Measurements from ENCODE around the gene EPSTI1. TPM values are rescaled to one million over a fixed set of nuclear protein-coding genes. Genes with fewer than 3 reads are reported as not detected.
"Not testable (repeated sequence)": the region's sequence is repeated elsewhere in the genome, so short reads cannot be mapped to it uniquely, and the experiment has no call there.

Gene EPSTI1
- total RNA-seq, 3 donors from 2014 or later, result 5.0 to 6.6 (median 5.1) TPM

DNA sequence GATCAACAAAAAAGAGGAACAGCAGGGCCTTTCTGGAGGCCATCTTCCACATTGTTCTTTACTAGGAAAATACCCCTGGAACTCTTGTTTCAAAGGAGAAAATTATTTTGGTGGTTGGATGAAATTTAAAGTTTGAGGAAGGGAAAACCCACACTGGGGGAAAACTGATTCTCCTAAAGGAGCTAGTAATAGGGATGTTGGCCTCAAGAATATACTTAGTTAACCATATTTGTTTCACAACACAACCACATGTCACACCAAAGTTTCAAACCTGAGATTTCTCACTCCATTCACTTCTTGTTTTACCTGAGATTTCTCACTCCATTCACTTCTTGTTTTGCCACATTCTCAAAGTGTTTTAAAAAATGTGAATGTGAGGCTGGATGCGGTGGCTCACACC lies 2.8 kb upstream of the EPSTI1 start:
- no peaks in the 10 kb centered on the region for H3K4me1 ChIP-seq
- no peaks in the 10 kb centered on the region for H3K36me3 ChIP-seq
- intact Hi-C loops (cut with DNase I; ENCODE audit: low total_unique reads), result no loop called here
- TF ChIP-seq, protein P1, sequence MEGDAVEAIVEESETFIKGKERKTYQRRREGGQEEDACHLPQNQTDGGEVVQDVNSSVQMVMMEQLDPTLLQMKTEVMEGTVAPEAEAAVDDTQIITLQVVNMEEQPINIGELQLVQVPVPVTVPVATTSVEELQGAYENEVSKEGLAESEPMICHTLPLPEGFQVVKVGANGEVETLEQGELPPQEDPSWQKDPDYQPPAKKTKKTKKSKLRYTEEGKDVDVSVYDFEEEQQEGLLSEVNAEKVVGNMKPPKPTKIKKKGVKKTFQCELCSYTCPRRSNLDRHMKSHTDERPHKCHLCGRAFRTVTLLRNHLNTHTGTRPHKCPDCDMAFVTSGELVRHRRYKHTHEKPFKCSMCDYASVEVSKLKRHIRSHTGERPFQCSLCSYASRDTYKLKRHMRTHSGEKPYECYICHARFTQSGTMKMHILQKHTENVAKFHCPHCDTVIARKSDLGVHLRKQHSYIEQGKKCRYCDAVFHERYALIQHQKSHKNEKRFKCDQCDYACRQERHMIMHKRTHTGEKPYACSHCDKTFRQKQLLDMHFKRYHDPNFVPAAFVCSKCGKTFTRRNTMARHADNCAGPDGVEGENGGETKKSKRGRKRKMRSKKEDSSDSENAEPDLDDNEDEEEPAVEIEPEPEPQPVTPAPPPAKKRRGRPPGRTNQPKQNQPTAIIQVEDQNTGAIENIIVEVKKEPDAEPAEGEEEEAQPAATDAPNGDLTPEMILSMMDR (IDR thresholded peaks at IDR 0.05), result no peak
- no peak for TF ChIP-seq POLR2A (IDR thresholded peaks at IDR 0.05)
- TF ChIP-seq POLR2AphosphoS5 (IDR thresholded peaks at IDR 0.05), result no peak
- H3K9me3 ChIP-seq, result no peaks in the 10 kb centered on the region
- no peak overlapping the region for H3K4me3 ChIP-seq
- H3K27ac ChIP-seq, result no peak overlapping the region
- no peak for DNase-seq (ENCODE audit: low spot score in 2 of 2)
- no peaks in the 10 kb centered on the region for H3K27me3 ChIP-seq

DNA sequence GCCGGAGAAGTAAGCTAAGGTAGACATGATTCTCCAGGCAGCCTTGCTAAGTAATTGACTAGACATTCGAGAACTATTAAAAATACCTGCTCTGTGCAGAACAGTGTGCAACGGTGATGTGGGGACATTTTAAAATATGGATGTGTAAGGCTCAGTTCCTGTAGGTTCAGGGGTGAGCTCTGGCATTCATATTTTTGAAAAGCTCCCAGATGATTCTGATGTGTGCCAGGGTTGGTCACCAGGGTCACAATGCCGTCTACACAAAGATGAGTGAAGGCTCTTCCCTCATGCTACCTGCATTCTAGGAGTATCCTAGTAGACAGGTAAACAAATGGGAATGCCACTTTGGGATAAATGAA lies 702 bp upstream of the EPSTI1 start:
- intact Hi-C loops (cut with DNase I; ENCODE audit: low total_unique reads), result no loop called here
- H3K27ac ChIP-seq, result peak overlapping the region in 1 of 2 donors; percentile 84
- no peaks in the 10 kb centered on the region for H3K27me3 ChIP-seq
- peak overlapping the region; percentile 69 to 81 (median 77) for H3K4me3 ChIP-seq
- DNase-seq (ENCODE audit: low spot score in 2 of 2), result no peak
- H3K36me3 ChIP-seq, result no peaks in the 10 kb centered on the region
- no peaks in the 10 kb centered on the region for H3K4me1 ChIP-seq
- no peaks in the 10 kb centered on the region for H3K9me3 ChIP-seq
- TF ChIP-seq POLR2AphosphoS5 (IDR thresholded peaks at IDR 0.05) (no peak), POLR2A (IDR thresholded peaks at IDR 0.05) (no peak)
- TF ChIP-seq, protein P1 (IDR thresholded peaks at IDR 0.05), result no peak

DNA sequence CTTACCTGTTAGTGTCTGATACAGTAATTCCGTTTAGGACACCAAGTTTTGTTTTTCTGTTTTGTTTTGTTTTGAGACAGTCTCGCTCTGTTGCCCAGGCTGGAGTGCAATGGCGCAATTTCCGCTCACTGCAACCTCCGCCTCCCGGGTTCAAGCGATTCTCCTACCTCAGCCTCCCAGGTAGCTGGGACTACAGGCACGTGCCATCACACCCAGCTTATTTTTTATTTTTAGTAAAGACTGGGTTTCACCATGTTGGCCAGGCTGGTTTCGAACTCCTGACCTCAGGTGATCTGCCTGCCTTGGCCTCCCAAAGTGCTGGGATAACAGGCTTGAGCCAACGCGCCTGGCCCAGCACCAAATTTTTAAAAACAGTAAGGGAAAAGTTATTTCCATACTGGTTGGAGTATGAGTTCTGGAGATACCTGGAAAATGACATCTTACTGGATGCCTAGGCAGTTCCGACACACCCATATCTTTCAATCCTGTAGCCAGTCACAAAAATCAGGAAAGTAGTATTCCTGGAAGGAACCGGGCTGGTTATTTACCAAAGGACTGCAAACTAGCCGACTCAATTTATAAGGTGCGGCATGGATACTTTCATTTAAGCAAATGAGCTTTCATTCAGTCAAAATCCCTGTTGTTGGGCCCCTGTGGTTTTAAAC lies 676 bp downstream of the EPSTI1 start:
- peak overlapping the region; percentile 84 to 85 for H3K27ac ChIP-seq
- intact Hi-C loops (cut with DNase I; ENCODE audit: low total_unique reads), result not testable (repeated sequence)

DNA sequence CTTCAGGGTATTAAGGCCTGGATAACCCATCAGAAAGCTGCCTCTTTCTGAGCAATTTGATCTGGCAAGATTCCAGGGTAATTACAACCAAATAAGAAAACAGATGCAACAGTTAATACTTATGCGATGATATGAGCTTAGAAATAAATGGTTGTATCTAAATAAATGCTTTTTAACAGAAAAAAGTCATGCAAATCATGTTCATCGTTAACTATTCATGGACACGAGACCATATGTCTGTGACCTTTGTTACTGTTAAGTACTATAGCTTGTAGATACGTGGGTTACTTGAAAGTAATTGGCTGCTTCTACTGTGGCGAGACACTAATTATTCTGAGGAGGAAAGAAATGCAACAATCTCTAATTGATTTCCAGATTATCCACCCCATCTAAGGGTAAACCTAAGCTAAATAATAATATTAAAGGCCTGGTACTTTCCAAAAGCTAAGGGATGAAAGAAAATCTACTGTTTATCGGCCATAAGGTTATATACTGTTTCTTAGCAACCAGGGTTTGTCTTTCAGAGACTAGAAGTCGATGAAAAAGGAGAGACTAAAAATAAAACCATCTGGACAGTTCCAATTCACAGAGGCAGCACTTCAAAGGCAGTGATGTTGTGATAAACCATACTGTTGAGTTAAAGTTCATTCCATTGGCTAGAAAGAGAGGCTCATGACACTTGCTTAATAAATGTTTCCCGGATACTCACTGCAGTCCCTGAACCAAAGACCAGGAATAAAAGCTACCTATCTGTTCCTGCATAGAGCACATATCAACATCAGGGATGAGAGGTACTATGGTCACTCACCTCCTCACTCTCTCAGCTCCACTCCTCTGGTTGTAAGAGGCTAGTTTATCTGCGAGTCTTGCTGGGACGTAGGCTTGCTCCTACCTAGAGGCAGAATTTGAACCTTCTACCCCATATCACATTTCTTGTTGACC lies 1.5 kb downstream of the EPSTI1 start:
- no peaks in the 10 kb centered on the region for H3K36me3 ChIP-seq
- TF ChIP-seq POLR2A (IDR thresholded peaks at IDR 0.05), result no peak
- TF ChIP-seq, protein P1 (IDR thresholded peaks at IDR 0.05), result no peak
- no peak for TF ChIP-seq POLR2AphosphoS5 (IDR thresholded peaks at IDR 0.05)
- no peak for DNase-seq (ENCODE audit: low spot score in 2 of 2)
- intact Hi-C loops (cut with DNase I; ENCODE audit: low total_unique reads), result no loop called here
- no peaks in the 10 kb centered on the region for H3K27me3 ChIP-seq
- H3K9me3 ChIP-seq, result no peaks in the 10 kb centered on the region
- no peaks in the 10 kb centered on the region for H3K4me1 ChIP-seq
- H3K27ac ChIP-seq, result peak overlapping the region in 1 of 2 donors; percentile 85
- H3K4me3 ChIP-seq, result peak overlapping the region; percentile 69 to 81 (median 77)

More for the DNA sequence above, 676 bp downstream of the EPSTI1 start:
- not testable (repeated sequence) for H3K9me3 ChIP-seq; DNase-seq (ENCODE audit: low spot score in 2 of 2); H3K36me3 ChIP-seq; H3K4me1 ChIP-seq; H3K27me3 ChIP-seq
- peak overlapping the region; percentile 69 to 81 (median 77) for H3K4me3 ChIP-seq

DNA sequence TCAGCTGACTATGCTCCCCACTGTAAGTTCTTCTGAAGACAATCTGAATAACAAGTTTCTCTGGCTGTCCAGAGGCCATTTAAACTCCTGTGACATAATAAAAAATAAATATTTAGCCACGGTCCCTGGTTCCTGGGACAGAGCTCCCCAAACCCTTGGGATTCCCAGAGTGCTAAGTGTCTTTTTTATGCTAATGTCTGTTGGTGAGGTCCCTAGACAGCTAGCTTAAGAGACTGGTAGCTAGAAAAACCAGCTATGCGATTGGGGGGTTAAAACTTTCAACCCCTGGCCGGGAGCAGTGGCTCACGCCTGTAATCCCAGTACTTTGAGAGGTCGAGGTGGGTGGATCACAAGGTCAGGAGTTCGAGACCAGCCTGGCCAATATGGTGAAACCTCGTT lies 5.9 kb downstream of the EPSTI1 start:
- H3K27me3 ChIP-seq, result no peaks in the 10 kb centered on the region
- H3K4me3 ChIP-seq, result peak overlapping the region in 1 of 3 donors; percentile 36
- TF ChIP-seq POLR2AphosphoS5 (IDR thresholded peaks at IDR 0.05) (no peak), POLR2A (IDR thresholded peaks at IDR 0.05) (no peak)
- TF ChIP-seq, protein P1 (IDR thresholded peaks at IDR 0.05), result no peak
- DNase-seq (ENCODE audit: low spot score in 2 of 2), result no peak
- H3K9me3 ChIP-seq, result no peaks in the 10 kb centered on the region
- intact Hi-C loops (cut with DNase I; ENCODE audit: low total_unique reads), result no loop called here
- no peaks in the 10 kb centered on the region for H3K36me3 ChIP-seq
- H3K4me1 ChIP-seq, result peaks cover 0 to 2% of the 10 kb centered on the region in 2 donors
- H3K27ac ChIP-seq, result peak overlapping the region; percentile 35 to 72

Measured in breast epithelium (tissue), 4 donors.